AG04449 (cell line): Measurements from ENCODE around the gene RBM8A.

Source experiments
- CTCF ChIA-PET: fragments of 350-600 bp; formaldehyde crosslinking; extraction: SDS; loops from one replicate; lab custom pipeline; 2021; ENCODE audit warnings: antibody characterized with exemption; lab: Yijun Ruan, JAX
- POLR2A ChIA-PET: fragments of 400-600, 350-600 bp; formaldehyde crosslinking; extraction: SDS; loops from one replicate; lab custom pipeline; 2020; ENCODE audit warnings: antibody characterized with exemption, inconsistent platforms; lab: Yijun Ruan, JAX
- DNase-seq: peaks from one replicate; pipeline ENCODE4 v3.0.0-alpha.2; 2010; ENCODE audit warnings: low read depth, low spot score
- H3K4me3 ChIP-seq: 2 replicates; pipeline ENCODE4 v1.5.1; 2011; ENCODE audit warnings: low read depth, mild to moderate bottlenecking, control low read depth, low read length
- TF ChIP-seq, protein P1 (sequence below): IDR thresholded peaks from one replicate; pipeline ENCODE4 v1.5.1; 2011; ENCODE audit warnings: mild to moderate bottlenecking, moderate library complexity, low read length, control low read depth, inconsistent platforms; ENCODE audit not compliant: insufficient read depth; ENCODE audit errors: missing control alignments

Gene RBM8A

DNA sequence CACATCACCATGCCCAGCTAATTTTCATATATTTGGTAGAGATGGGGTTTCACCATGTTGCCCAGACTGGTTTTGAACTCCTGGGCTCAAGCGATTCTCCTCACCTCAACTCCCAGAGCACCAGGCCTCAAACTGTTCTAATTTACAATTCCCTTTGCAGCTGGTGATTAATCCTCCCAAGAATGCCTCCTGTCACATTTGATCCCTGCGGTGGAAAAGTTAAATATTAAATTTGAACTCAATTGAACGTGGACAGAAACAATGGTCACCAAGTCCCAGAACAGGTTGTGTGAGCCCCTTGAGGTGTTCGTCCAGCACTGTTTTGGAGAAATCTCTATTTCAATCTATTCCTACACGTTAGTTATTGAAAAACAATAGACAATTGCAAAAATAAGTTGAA, 39.7 kb downstream of the RBM8A start:
- H3K4me3 ChIP-seq = no peak overlapping the region
- TF ChIP-seq, protein P1, sequence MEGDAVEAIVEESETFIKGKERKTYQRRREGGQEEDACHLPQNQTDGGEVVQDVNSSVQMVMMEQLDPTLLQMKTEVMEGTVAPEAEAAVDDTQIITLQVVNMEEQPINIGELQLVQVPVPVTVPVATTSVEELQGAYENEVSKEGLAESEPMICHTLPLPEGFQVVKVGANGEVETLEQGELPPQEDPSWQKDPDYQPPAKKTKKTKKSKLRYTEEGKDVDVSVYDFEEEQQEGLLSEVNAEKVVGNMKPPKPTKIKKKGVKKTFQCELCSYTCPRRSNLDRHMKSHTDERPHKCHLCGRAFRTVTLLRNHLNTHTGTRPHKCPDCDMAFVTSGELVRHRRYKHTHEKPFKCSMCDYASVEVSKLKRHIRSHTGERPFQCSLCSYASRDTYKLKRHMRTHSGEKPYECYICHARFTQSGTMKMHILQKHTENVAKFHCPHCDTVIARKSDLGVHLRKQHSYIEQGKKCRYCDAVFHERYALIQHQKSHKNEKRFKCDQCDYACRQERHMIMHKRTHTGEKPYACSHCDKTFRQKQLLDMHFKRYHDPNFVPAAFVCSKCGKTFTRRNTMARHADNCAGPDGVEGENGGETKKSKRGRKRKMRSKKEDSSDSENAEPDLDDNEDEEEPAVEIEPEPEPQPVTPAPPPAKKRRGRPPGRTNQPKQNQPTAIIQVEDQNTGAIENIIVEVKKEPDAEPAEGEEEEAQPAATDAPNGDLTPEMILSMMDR = no peak
- CTCF ChIA-PET = interaction anchor here (1.1 to 16.3 kb wide), 2 partner anchors 24 to 28 kb away, joined by 4 to 469 read pairs; partner anchors contain the start of genes ITGA10 and PEX11B
- DNase-seq = no peak
- POLR2A ChIA-PET = no interaction called here

DNA sequence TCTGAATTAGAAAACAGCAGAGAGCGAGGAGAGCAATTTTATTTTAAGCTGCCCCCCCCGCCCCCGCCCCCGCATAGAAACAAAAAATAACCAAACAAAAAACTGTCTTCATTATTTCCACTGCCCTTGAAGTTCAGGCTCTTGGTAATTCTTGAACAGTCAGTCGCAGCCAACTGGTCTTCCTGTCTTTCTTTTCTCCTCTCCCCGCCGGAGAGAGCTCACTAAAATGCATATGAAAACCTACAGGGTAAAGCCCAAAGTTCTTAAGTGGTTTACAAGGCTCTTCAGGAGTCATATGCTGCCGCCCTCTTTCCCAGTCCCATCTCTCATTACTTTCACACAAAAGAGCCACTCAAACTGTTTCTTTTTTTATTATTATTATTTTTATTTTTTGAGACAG, 40.5 kb downstream of the RBM8A start:
- H3K4me3 ChIP-seq = no peak overlapping the region
- CTCF ChIA-PET = interaction anchor here (1.0 to 16.3 kb wide), 4 partner anchors 9 to 42 kb away, joined by 3 to 469 read pairs (median 3); partner anchors contain the start of genes ITGA10 and PEX11B
- DNase-seq = no peak
- TF ChIP-seq, protein P1 = no peak
- POLR2A ChIA-PET = interaction anchor here (2.0 kb wide), 1 partner anchor 28 kb away, joined by 10 read pairs; the partner anchor contains the start of gene PIAS3

DNA sequence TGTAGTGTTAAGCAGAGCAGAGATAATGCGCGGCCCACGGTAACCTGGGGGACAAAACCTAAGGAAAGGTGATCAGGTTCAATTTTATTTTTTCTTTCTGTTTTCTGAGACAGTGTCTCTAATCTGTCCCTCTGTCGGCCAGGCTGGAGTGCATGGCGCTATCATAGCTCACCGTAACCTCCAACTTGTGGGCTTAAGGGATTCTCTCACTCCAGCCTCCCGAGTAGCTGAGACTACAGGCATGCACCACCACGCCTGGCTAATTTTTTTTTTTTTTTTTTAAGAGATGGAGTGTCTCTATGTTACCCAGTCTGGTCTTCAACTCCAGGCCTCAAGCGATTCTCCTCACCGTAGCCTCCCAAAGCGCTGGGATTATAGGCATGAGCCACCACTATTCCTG, 40.9 kb downstream of the RBM8A start:
- ChIA-PET CTCF (interaction anchor here (1.0 to 16.3 kb wide), 4 partner anchors 9 to 41 kb away, joined by 3 to 469 read pairs (median 3); partner anchors contain the start of genes ITGA10 and PEX11B), POLR2A (interaction anchor here (2.0 kb wide), 1 partner anchor 28 kb away, joined by 10 read pairs; the partner anchor contains the start of gene PIAS3)
- DNase-seq = no peak
- TF ChIP-seq, protein P1 = no peak
- H3K4me3 ChIP-seq = peak overlapping the region; percentile 74

DNA sequence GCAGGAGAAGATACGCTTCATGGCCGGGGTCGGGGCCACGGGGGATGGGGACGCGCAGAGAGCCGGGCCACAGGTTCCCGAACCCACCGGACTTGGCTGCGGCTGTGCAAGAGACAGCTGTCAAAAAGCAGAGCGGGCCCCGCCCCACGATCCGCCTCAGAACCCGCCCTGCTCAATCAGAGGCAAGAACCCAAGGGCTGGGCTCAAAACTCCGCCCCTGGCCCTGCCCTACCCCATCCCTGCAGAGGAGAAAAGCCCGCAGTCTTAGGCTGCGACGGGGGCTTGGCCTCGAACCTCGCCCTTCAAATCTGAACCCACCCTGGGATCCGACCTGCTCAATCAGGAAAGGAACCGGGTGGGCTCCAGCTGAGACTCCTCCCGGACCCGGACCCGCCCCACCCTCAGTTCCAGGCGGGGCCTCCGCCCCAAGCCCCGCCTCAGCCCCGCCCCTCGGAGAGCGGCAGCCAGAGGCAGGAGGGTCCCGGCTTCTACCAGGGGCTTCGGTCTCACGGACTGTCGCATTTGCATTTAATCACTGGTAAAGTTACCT, 41.5 kb downstream of the RBM8A start, which contains the start of gene ANKRD35:
TSS of gene ANKRD35 (minus strand) at position 129 of the 550 bp plus-strand sequence. CDS start at position 21, 108 bp downstream.
- ChIA-PET CTCF (interaction anchor here (0.6 to 16.3 kb wide), 6 partner anchors 10 to 40 kb away, joined by 3 to 469 read pairs (median 3); partner anchors contain the start of genes ITGA10, NUDT17 and PEX11B), POLR2A (interaction anchor here (1.0 to 2.0 kb wide), 2 partner anchors 27 to 78 kb away, joined by 3 to 10 read pairs; partner anchors contain the start of genes ANKRD34A, PIAS3 and POLR3GL)
- TF ChIP-seq, protein P1 = no peak
- no peak for DNase-seq
- H3K4me3 ChIP-seq = peak within 1 kb of the TSS; percentile 74

- DNase-seq = peak; percentile 26
- H3K4me3 ChIP-seq = no peak overlapping the region
- ChIA-PET POLR2A (interaction anchor here (2.0 kb wide), 1 partner anchor 26 kb away, joined by 10 read pairs; the partner anchor contains the start of gene PIAS3), CTCF (interaction anchor here (1.5 to 16.3 kb wide), 3 partner anchors 7 to 27 kb away, joined by 3 to 469 read pairs (median 22); partner anchors contain the start of genes ITGA10 and PEX11B)
- TF ChIP-seq, protein P1 = no peak
Measured at GRCh38 chr1:145884675-145885074, 42.6 kb downstream of the RBM8A start.

GRCh38 chr1:145879775-145880174, 47.5 kb downstream of the RBM8A start:
- no peak overlapping the region for H3K4me3 ChIP-seq
- CTCF ChIA-PET = interaction anchor here (0.8 to 16.3 kb wide), 6 partner anchors 11 to 34 kb away, joined by 3 to 469 read pairs (median 13); partner anchors contain the start of genes ITGA10, NUDT17, PEX11B and PIAS3
- TF ChIP-seq, protein P1 = no peak
- no peak for DNase-seq
- POLR2A ChIA-PET = no interaction called here
